KOPT-K1 (cell line): Measurements from ENCODE around the gene CSF2RB.

Experiments
- H3K27ac ChIP-seq: fragments of 200-600 bp; sonication (generic); 2 replicates; pipeline ENCODE4 v1.5.1; 2016; ENCODE audit warnings: antibody characterized with exemption, mild to moderate bottlenecking, low read depth, low read length; ENCODE audit not compliant: poor library complexity, severe bottlenecking
- H3K36me3 ChIP-seq: fragments of 200-600 bp; sonication (generic); 2 replicates; pipeline ENCODE4 v1.5.1; 2017; ENCODE audit warnings: antibody characterized with exemption, mild to moderate bottlenecking, low read length, moderate library complexity; ENCODE audit not compliant: insufficient read depth
- H3K9me3 ChIP-seq: fragments of 200-600 bp; sonication (generic); 2 replicates; pipeline ENCODE4 v1.5.1; 2017; ENCODE audit warnings: antibody characterized with exemption, low read length, mild to moderate bottlenecking; ENCODE audit not compliant: insufficient read depth, poor library complexity, severe bottlenecking

The CSF2RB gene

GRCh38 chr22:36953239-36954080, 40.0 kb downstream of the CSF2RB start:
- H3K27ac ChIP-seq = no peak overlapping the region
- H3K36me3 ChIP-seq = no peaks in the 10 kb centered on the region
- no peaks in the 10 kb centered on the region for H3K9me3 ChIP-seq

- no peak overlapping the region for H3K27ac ChIP-seq
- H3K9me3 ChIP-seq = no peaks in the 10 kb centered on the region
- H3K36me3 ChIP-seq = no peaks in the 10 kb centered on the region
Observed at GRCh38 chr22:36954251-36955014, 41.0 kb downstream of the CSF2RB start.

DNA sequence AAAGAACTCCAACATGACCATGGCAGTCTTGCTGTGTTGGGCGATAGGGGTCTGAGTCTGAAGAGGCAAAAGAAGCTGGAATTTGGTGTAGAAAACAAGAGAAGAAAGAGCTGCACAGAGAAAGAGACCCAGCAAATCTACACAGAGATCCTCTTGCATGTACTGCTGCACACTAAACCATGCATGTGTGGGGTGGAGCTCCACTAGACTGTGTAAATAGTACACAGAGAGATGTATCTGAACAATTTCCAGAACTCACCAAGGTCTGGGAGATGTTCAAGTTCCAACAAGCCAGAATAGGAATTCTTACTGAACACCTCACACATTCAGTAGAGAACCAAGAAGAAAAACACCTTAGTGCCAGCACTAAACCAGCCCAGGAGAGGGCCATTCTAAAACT, 42.3 kb downstream of the CSF2RB start:
- Histone ChIP-seq H3K27ac (no peak overlapping the region), H3K9me3 (no peaks in the 10 kb centered on the region), H3K36me3 (no peaks in the 10 kb centered on the region)

DNA sequence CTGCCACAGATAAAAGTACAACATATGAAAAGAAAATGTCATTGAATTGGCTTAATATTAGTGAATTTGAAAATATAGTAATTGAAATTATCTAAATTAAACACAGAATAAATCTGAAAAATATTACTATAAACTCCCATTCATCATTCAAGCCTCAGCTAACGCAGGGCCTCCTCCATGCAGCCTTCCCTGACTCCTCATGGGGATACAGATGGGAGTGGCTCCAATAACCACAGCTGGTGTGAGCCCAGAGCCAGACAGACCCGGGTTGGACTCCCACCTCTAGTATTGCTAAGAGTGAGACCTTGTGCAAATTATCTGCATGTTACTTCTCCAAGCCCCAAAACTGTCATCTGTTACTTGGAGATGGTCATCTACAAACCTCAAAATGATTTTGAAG, 44.9 kb downstream of the CSF2RB start:
- no peaks in the 10 kb centered on the region for H3K9me3 ChIP-seq
- no peak overlapping the region for H3K27ac ChIP-seq

GRCh38 chr22:36961626-36962025, 48.2 kb downstream of the CSF2RB start:
- no peaks in the 10 kb centered on the region for H3K36me3 ChIP-seq
- no peaks in the 10 kb centered on the region for H3K9me3 ChIP-seq
- H3K27ac ChIP-seq = no peak overlapping the region

More for the DNA sequence above, 44.9 kb downstream of the CSF2RB start:
- no peaks in the 10 kb centered on the region for H3K36me3 ChIP-seq

DNA sequence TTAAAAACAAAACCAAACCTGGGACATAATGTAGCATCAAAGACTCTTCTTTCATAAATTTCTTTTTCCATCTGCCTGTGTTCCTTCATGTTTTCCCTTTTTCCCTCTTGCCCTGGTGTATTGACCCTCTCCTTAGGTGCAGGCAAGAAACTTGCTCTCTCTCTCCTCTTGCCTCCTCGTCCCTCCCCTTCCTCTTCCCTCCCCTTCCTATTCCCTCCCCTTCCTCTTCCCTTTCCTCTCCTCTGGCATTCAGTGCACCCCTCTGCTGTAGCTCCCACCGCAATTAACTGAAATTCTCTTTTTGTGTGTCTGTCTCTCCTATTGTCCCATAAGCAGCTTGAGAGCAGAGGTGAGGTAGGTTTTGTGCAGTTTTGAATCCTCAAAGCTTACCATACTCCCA, 49.9 kb downstream of the CSF2RB start:
- no peak overlapping the region for H3K27ac ChIP-seq
- no peaks in the 10 kb centered on the region for H3K9me3 ChIP-seq
- H3K36me3 ChIP-seq = no peaks in the 10 kb centered on the region

- Histone ChIP-seq H3K9me3 (no peaks in the 10 kb centered on the region), H3K36me3 (no peaks in the 10 kb centered on the region), H3K27ac (no peak overlapping the region)
Observed at GRCh38 chr22:36964106-36964505, 50.7 kb downstream of the CSF2RB start.

- Histone ChIP-seq H3K27ac (no peak overlapping the region), H3K36me3 (no peaks in the 10 kb centered on the region), H3K9me3 (no peaks in the 10 kb centered on the region)
Observed at GRCh38 chr22:36965696-36966095, 52.3 kb downstream of the CSF2RB start.

DNA sequence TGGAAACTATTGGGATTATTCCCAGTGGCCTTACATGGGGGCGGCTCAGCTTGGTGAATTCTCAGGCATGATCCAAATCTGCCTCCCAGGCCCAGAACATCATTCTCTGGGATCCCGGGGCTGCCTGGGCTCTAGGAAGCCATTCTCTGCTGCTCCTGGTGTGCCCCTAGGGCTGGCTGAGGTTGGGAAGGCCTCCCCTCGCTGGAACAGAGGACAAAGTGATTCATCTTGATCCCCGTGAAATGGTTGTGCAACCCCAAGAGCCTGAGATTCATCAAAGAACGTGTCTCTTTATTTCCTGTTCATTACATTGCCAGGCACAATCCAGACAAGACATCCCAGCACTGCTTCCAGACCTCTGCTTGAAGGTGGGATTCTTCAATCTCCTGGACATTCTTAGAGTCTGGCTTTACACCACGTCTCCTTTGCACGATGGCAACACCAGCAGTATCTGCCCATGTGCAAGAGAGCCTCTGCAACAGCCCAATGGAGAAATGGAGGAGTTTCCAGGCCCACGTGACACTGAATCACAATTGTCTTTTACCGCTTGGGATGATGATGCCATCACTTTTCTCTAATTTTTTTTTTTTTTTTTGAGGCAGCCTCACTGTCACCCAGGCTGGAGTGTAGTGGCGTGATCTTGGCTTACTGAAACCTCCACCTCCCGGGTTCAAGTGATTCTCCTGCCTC, 53.6 kb downstream of the CSF2RB start:
- H3K36me3 ChIP-seq = no peaks in the 10 kb centered on the region
- H3K9me3 ChIP-seq = no peaks in the 10 kb centered on the region
- no peak overlapping the region for H3K27ac ChIP-seq

DNA sequence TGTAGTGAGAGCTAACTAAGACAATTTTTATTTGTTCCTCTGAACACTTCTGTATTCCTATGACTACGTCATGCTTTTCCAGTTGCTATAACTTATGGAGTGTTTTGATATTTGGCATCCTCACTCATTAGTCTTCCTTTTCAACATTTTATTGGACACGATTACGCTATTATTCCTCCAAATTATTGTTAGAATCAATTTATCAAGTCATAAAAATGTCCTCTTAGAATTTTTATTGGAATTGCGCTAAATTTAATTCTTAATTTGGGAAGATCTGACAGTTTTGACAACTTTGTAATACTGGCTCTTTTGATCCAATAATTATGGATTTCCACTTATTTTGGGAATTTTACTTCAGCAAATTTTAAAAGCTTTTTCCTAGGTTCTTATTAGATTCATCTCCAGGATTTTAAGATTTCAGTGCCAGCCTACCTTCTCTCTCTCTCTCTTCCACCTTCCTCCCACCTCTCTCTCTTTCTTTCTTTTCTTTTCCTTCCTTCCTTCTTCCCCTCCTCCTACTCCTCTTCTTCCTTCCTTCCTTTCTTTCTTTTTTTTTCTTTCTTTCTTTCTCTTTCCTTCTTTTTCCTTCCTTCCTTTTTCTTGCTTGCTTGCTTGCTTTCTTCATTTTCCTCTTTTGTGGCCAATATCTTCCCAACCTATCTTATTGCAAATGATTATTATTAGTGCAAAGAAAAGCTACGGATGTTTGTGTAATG, 55.0 kb downstream of the CSF2RB start:
- Histone ChIP-seq H3K27ac (no peak overlapping the region), H3K9me3 (no peaks in the 10 kb centered on the region), H3K36me3 (no peaks in the 10 kb centered on the region)

GRCh38 chr22:36971341-36972125, 58.1 kb downstream of the CSF2RB start:
- no peaks in the 10 kb centered on the region for H3K36me3 ChIP-seq
- H3K9me3 ChIP-seq = no peaks in the 10 kb centered on the region
- H3K27ac ChIP-seq = no peak overlapping the region

GRCh38 chr22:36976606-36977005, 63.2 kb downstream of the CSF2RB start:
- no peaks in the 10 kb centered on the region for H3K9me3 ChIP-seq
- no peak overlapping the region for H3K27ac ChIP-seq

GRCh38 chr22:36977401-36977861, 64.0 kb downstream of the CSF2RB start:
- Histone ChIP-seq H3K36me3 (no peaks in the 10 kb centered on the region), H3K27ac (no peak overlapping the region)

More at GRCh38 chr22:36976606-36977005, 63.2 kb downstream of the CSF2RB start:
- H3K36me3 ChIP-seq = no peaks in the 10 kb centered on the region

More at GRCh38 chr22:36977401-36977861, 64.0 kb downstream of the CSF2RB start:
- no peaks in the 10 kb centered on the region for H3K9me3 ChIP-seq
